Epithelial cell of prostate (primary cell): ENCODE measurements around the gene FUT6.

ENCODE experiments used
- DNase-seq: peaks from one replicate; pipeline ENCODE4 v3.0.0-alpha.2; 2011; ENCODE audit warnings: low read depth, low spot score
- H3K27ac ChIP-seq: fragments of 450-650 bp; 2 replicates; pipeline ENCODE4 v1.5.1; 2017; ENCODE audit warnings: mild to moderate bottlenecking

The FUT6 gene

GRCh38 chr19:5808120-5808816 lies 31.2 kb downstream of the FUT6 start:
- no peak overlapping the region for H3K27ac ChIP-seq
- DNase-seq: no peak

- no peak for DNase-seq
- no peak overlapping the region for H3K27ac ChIP-seq
These were observed 32.6 kb downstream of the FUT6 start for GRCh38 chr19:5806905-5807304.

DNA sequence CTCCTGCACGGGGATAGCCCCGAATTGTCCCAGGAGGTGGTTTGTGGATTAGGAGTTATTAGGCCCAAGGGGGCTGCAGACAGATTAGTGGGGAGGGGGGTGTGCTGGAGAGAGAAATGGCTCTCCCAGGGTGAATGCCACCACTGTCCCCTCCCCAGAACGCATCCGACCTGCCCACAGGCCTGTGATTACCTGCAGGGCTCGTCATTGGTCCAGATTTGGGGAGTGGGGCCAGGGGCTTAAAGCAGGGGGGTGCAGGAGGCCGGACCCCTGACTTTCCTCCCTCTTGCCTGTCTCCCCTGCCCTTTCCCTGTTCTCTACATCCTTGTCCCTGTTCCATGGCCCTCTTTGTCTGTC lies 33.4 kb downstream of the FUT6 start:
- DNase-seq: no peak
- no peak overlapping the region for H3K27ac ChIP-seq

GRCh38 chr19:5805462-5806132 lies 33.9 kb downstream of the FUT6 start:
- H3K27ac ChIP-seq: no peak overlapping the region
- DNase-seq: no peak

- DNase-seq: no peak
- no peak within 1 kb of the TSS for H3K27ac ChIP-seq
These were observed 34.7 kb downstream of the FUT6 start, which contains the start of gene NRTN for GRCh38 chr19:5804516-5805461. Gene NRTN (plus strand): TSS chr19:5805067. CDS start chr19:5824166, 19,099 bp downstream.

DNA sequence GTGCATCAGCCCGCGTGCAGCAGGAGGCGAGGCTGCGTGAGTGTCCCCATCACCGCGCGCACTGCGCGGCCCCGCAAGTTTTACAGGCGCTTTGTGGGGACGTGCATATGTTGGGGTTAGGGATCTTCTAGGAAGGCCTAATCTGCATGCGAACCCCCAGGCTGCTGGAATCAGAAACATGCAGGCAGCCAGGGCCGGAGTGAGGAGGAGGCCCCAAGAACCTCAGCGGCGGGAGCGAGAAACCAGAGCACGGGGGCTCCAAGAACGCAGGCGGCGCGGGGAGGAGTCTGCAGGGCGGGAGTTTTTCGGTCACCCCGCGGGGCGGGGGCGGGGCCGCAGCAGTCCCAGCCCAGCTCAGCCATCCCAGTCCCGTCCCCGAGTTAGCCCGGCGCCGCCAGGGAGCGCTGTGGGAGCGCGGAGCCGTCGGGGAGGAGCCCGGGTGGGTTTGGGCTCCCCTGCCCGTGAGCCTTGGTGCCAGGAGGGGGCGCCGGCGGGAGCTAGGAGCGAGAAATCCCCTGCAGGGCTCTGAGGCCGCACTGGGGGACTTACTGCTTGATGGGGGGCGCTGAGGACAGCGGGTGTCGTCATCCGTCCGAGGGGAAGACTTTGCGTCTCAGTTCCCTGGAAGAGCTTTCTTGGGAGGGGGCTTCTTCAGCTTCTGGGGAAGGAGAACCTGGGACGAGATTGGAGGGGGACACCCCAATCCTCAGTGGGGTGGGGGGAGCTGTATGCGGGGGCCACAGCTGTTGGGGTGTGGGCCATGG lies 35.6 kb downstream of the FUT6 start:
- no peak overlapping the region for H3K27ac ChIP-seq

DNA sequence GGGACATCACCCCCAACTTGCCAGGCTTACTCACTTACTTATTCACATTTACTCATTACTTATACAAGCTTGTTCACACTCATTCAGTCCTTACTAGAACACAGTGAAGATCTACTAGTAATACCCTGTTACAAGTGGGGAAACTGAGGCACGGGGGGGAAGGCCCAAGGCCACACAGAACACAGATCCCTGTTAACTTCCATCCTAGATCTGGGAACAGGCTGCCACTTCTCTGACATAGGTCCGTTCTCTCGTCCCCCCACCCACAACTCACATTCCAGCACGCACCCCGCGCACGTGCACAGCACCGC lies 36.1 kb downstream of the FUT6 start:
- DNase-seq: no peak
- no peak overlapping the region for H3K27ac ChIP-seq

More for the DNA sequence above, 35.6 kb downstream of the FUT6 start:
- DNase-seq: no peak

- no peak overlapping the region for H3K27ac ChIP-seq
- DNase-seq: no peak
These were observed 37.5 kb downstream of the FUT6 start for GRCh38 chr19:5801796-5802619.

DNA sequence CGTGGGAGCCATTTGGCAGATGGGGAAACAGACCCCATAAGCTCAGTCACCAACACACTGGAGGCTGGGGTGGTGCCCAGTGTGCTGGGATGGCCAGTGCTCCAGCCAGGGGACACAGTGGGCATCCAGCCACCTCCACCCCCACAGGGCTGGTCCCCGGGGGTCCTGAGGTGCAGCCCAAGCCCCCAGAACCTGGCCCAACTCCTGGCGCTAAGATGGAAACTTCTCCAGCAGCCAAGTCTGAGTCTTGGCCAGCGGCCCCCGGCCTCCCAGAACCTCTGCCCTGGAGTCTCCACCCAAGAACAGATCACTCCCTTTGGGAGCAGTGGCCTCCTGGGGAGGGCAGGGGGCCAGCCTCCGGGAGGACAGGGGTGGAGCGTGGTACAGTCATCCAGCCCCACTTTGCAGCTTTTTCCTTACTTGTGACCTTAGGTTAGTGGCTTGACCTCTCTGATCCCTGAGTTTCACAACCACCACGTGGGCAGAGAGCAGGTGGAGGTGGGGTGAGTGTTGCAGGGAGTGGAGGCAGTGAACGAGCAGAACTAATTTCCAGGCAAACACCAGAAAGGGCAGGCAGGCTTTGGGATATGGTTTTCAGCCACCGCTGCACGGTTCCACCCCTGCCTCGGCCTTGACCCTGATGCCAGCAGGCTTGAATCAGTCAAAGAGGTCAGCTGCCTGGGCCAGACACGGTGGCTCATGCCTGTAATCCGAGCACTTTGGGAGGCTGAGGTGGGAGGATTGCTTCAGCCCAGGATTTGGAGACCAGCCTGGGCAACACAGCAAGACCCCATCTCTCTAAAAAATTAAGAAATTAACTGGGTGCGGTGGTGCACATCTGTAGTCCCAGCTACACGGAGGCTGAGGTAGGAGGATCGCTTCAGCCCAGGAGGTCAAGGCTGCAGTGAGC lies 38.9 kb downstream of the FUT6 start:
- no peak for DNase-seq
- H3K27ac ChIP-seq: no peak overlapping the region

DNA sequence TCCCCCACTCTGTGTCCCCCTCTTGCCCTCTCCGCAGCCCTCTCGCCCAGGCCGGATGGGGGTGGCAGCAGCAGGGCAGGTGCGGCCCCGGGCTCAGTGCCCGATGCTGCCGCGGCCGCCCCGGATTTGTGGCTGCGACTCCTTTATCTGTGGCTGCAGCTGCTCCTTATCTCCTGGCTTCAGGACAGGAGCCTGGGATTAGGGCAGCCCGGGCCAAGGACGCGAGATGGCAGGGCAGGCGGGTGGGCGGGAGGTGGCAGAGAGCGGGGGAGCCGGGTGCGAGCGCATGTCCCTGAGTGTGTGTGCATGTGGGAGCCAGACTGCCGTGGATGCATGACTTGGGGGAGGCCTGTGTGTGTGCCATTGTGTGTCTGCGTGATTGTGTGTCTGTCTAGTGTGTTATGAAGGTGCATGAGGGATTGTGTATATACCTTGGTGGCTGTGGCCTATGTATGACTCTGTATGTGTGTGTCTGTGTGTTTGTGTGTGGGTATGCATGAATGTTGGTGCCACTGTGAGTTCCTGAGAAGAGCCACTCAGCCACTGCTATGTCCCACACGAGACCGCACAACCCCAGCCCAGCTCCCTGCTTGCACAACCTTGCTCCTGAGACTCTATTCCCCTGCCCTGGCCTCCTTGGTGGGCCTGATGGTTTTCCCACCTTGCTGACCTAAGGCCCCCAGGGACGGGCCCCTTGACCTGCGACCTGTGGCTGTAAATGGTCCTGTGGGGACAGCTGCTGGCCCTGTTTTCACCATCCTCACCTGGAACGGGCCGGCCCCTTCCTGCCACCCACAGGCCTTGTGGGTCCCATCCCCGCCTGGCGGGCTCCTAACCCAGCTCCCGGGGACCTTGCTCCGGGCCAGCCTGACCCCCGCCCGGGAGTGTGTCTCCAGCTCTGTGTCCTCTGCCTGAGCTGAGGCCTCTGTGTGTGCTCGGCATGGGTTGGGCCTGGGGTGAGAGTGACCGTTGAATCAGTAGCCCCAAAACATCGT lies 40.0 kb downstream of the FUT6 start:
- H3K27ac ChIP-seq: no peak overlapping the region
- DNase-seq: no peak

DNA sequence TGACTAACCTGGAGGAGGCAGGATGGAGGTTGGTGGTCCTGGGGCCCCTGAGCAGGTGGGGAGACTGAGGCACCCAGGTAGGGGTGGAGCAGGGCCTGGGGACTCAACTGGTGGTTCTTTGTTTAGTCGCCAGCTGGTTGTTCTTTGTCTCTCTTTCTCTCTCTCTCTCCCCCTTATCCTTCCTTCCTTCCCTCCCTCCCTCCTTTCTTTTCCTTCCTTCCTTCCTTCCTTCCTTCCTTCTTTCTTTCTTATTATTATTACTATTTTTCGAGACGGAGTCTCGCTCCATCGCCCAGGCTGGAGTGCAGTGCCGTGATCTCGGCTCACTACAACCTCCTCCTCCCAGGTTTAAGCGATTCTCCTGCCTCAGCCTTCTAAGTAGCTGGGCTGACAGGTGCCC lies 41.3 kb downstream of the FUT6 start:
- no peak for DNase-seq
- no peak overlapping the region for H3K27ac ChIP-seq

DNA sequence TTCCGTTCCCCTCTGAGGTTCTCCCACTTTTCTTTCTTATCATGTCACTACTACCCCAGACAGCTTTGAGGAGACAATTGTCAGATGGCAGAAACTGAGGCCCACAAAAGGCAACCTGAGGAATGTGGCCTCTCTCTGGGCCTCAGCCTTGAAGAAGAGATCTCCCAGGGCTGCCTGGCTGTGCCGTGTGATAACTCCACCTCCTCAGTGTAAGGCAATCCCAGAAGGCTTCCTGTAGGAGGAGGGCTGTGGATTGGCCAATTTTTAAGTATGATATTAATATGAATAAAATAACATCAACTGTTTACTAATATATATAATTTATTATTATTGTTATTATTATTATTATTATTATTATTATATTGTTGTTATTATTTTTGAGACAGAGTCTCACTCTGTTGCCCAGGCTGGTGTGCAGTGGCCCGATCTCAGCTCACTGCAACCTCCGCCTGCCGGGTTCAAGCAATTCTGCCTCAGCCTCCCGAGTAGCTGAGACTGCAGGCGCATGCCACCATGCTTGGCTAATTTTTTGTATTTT lies 44.1 kb downstream of the FUT6 start:
- no peak overlapping the region for H3K27ac ChIP-seq
- DNase-seq: no peak

- no peak overlapping the region for H3K27ac ChIP-seq
- DNase-seq: no peak
These were observed 46.3 kb downstream of the FUT6 start for GRCh38 chr19:5793188-5793587.

DNA sequence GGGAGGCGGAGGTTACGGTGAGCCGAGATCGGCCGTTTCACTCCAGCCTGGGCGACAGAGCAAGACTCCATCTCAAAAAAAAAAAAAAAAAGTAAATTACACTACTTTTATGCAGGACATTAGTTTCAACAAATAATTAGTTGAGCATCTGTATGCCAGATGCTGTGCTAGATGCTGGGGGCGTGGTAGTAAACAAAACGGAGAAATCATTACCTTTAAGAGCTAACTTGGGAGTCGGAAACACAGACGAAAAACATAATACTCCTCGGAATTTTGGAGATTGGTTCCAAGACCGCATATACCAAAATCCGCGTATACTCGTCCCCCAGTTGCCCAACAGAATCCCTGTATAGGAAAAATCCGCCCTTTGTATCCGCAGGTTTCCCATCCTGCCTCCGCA lies 47.3 kb downstream of the FUT6 start:
- no peak for DNase-seq
- H3K27ac ChIP-seq: no peak overlapping the region

DNA sequence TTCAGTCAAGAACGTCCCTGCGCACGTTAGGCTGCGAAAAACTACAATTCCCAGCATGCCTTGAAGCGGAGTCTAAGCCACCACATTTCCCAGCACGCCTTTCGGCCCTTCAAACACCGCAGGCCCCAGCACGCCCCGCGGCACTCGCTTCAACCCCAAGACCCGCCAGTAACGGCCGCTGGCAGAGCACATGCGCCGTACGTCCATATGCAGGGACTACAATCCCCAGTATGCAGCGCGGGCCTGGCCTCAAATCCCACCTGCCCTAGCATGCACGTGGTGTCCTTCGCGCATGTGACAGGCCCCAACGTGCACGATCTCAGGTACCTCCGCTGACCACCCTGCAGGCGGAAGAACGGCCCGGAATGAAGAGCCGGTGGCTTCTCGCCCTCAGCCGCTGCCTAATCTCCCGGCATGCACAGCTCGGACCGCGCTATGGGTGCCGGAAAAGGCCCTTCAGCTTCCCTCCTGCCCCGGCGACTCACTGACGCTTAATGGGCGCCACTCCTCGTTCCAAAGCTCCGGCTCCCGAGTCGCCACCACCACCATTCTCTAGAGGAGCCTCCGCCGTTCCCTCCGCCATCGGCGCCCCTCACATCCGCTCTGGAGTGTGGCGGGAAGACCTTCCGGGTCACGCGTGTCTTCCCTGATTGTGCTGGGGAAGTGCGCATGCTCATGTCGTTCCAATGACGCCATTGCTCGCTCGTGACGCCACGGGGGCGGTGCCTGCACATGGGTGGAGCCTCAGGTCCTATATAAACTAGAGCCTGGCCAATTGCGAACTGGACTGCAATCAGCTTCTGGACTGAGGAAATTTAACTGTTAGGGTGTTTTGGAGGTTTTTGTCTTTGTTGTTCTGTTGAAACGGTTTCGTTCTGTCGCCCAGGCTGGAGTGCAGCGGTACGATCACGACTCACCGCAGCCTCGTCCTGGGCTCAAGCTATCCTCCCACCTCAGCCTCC lies 48.7 kb downstream of the FUT6 start, which contains the start of gene DUS3L:
TSS of gene DUS3L (minus strand) at position 605 of the 962 bp plus-strand sequence. CDS start at position 583, 22 bp downstream.
- peak within 1 kb of the TSS; percentile 93 for H3K27ac ChIP-seq
- peak; percentile 98 for DNase-seq
